ENCODE results near the gene LGR6. TPM values are rescaled to one million over a fixed set of nuclear protein-coding genes. Genes with fewer than 3 reads are reported as not detected.

Gene LGR6
- total RNA-seq, 1 experiment from 2014 or later: 1.0 TPM

- no peak overlapping the region for H4K91ac ChIP-seq (ENCODE audit: insufficient read length, low read depth, low read length)
- H2BK5ac ChIP-seq (ENCODE audit: insufficient read length, low read length): no peak overlapping the region
- no peak overlapping the region for H3K56ac ChIP-seq (ENCODE audit: insufficient read length, low read depth, low read length)
- no peak overlapping the region for H2BK12ac ChIP-seq (ENCODE audit: insufficient read length, low read depth, low read length)
- no peak for DNase-seq
- H3K18ac ChIP-seq (ENCODE audit: insufficient read length, low read depth, low read length): no peak overlapping the region
- H2BK20ac ChIP-seq (ENCODE audit: low read depth, low read length, poor library complexity, severe bottlenecking): no peak overlapping the region
- no peaks in the 10 kb centered on the region for H3K79me1 ChIP-seq (ENCODE audit: insufficient read depth, low read depth, low read length, poor library complexity, severe bottlenecking)
- H3K27me3 Mint-ChIP-seq (ENCODE audit: low read depth): peaks cover 7% of the 10 kb centered on the region
- TF ChIP-seq CTCF (conservative IDR thresholded peaks at IDR 0.05): no peak
- no peak overlapping the region for H2BK15ac ChIP-seq (ENCODE audit: low read depth, low read length)
- H4K8ac ChIP-seq (replicated peaks; ENCODE audit: insufficient read length, low read depth, low read length): no peak overlapping the region
- H3K27ac Mint-ChIP-seq: no peak overlapping the region
- H2BK120ac ChIP-seq (ENCODE audit: low read depth, low read length, poor library complexity, severe bottlenecking): no peak overlapping the region
- H3K9me3 ChIP-seq (ENCODE audit: control insufficient read depth, low read depth, low read length): no peaks in the 10 kb centered on the region
- no peak overlapping the region for H3K27ac ChIP-seq (ENCODE audit: insufficient read length, low read depth, low read length)
- no peak overlapping the region for H2AK5ac ChIP-seq (ENCODE audit: insufficient read length, low read length)
- H3K36me3 Mint-ChIP-seq (ENCODE audit: insufficient read depth in 1 of 3, low read depth in 3 of 3): no peaks in the 10 kb centered on the region
- H3K4me3 Mint-ChIP-seq: no peak overlapping the region
- no peak overlapping the region for H3T11ph ChIP-seq (ENCODE audit: low read length)
- H3K9ac ChIP-seq (ENCODE audit: extremely low read depth, insufficient read length, low read length): no peak overlapping the region
- no peaks in the 10 kb centered on the region for H3K9me3 Mint-ChIP-seq
- no peaks in the 10 kb centered on the region for H3K79me2 ChIP-seq (ENCODE audit: insufficient read depth, low read length)
- H3K23ac ChIP-seq (ENCODE audit: insufficient read length, low read depth, low read length): no peak overlapping the region
- H3K4me2 ChIP-seq (ENCODE audit: insufficient read depth, insufficient read length, low read length): no peak overlapping the region
- peaks cover 3% of the 10 kb centered on the region; the same call in 1 of the 2 replicates for H3K4me1 ChIP-seq (ENCODE audit: insufficient read depth, low read length)
- no peaks in the 10 kb centered on the region for H3K23me2 ChIP-seq (ENCODE audit: insufficient read length, low read depth, low read length, poor library complexity, severe bottlenecking)
- no CpG with 5 or more reads among the region's 4 CpGs for WGBS (ENCODE audit: extremely low coverage, insufficient read length, low lambda C conversion rate)
- H3K27me3 ChIP-seq (ENCODE audit: insufficient read depth, low read length): no peaks in the 10 kb centered on the region
- H3K4me1 Mint-ChIP-seq: peaks cover 17 to 23% of the 10 kb centered on the region in 2 experiments
- H3K4ac ChIP-seq (ENCODE audit: low read depth, low read length): no peak overlapping the region
- H2AFZ ChIP-seq (ENCODE audit: low read length): no peak overlapping the region
- H4K5ac ChIP-seq (ENCODE audit: insufficient read length, low read depth, low read length): no peak overlapping the region
- no peaks in the 10 kb centered on the region for H4K20me1 ChIP-seq (ENCODE audit: control insufficient read depth, insufficient read depth, insufficient read length)
- no peak overlapping the region for H3K14ac ChIP-seq (ENCODE audit: insufficient read depth, low read length)
Measured at GRCh38 chr1:202283991-202284390, 90.4 kb downstream of the LGR6 start.

All from H9 (cell line).